Activated CD8-positive, alpha-beta T cell treated with anti-CD3 and anti-CD28 coated beads for 36 hours (primary cell): ENCODE data around the gene LRBA. TPM values are rescaled to one million over a fixed set of nuclear protein-coding genes. Genes with fewer than 3 reads are reported as not detected.

Experiments used
- ATAC-seq: fragments of 200-7000 bp; cut with Tn5 transposase; one replicate; pipeline ENCODE4 v1.10.0; 2021; ENCODE audit warnings: mild to moderate bottlenecking, moderate library complexity
- CTCF ChIA-PET: fragments of 350-600 bp; sonication (Branson Sonifier 250); formaldehyde crosslinking; loops from one replicate; lab custom pipeline; 2021; ENCODE audit warnings: antibody characterized with exemption; lab: Charles Lee
- POLR2A ChIA-PET: fragments of 350-600 bp; sonication (Branson Sonifier 250); formaldehyde crosslinking; loops from one replicate; lab custom pipeline; 2021; ENCODE audit warnings: antibody characterized with exemption; lab: Charles Lee
- DNase-seq: peaks from one replicate; pipeline ENCODE4 v3.0.0-alpha.2; 2020
- H3K27ac Mint-ChIP-seq: one replicate; pipeline ENCODE4 v1.8.0; 2021; ENCODE audit warnings: mild to moderate bottlenecking, mixed read lengths
- H3K27me3 Mint-ChIP-seq: one replicate; pipeline ENCODE4 v1.8.0; 2021; ENCODE audit warnings: mixed read lengths
- H3K36me3 Mint-ChIP-seq: one replicate; pipeline ENCODE4 v1.8.0; 2021; ENCODE audit warnings: low read depth, mixed read lengths
- H3K4me1 Mint-ChIP-seq: one replicate; pipeline ENCODE4 v1.8.0; 2021; ENCODE audit warnings: low read depth, mixed read lengths
- H3K4me3 Mint-ChIP-seq: one replicate; pipeline ENCODE4 v1.8.0; 2021; ENCODE audit warnings: mild to moderate bottlenecking, moderate library complexity, mixed read lengths
- H3K9me3 Mint-ChIP-seq: one replicate; pipeline ENCODE4 v1.8.0; 2021; ENCODE audit warnings: mixed read lengths
- intact Hi-C: fragments of 100-400 bp; cut with micrococcal nuclease; formaldehyde crosslinking; loops from one replicate; pipeline ENCODE4 v1.10.0; 2022
- total RNA-seq, 2 experiments: library from RNA; stranded (reverse); gene quantifications; one replicate each; pipeline ENCODE4 v1.2.3, GENCODE V29; 2021
- TF ChIP-seq, protein P1 (sequence below): fragments of 200-600 bp; IDR thresholded peaks from one replicate; pipeline ENCODE4 v1.8.0; 2022; ENCODE audit warnings: antibody characterized with exemption, mild to moderate bottlenecking

Gene LRBA
- total RNA-seq, 2 experiments from 2014 or later, result 48.1 to 52.5 TPM

DNA sequence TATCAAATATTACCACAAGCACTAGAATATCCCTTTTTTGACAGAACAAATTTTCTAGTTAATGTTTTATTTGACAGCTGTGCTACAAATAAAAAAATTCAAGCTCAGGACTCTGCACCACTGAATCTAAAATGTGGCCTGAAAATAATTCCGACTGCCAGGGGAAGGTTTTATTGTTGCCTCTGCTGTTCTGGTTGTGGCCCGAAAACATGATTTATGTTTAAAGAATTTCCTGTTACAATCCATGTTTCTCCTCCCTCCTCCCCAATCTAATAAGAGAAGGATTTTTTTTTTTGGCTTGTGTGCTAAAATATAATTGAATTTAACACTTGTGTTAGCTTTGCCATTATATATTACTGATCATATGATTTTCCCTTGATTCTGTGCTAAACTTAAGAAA lies 709.1 kb downstream of the LRBA start:
- intact Hi-C loops, result no loop called here
- POLR2A ChIA-PET, result no interaction called here
- CTCF ChIA-PET, result interaction anchor here (0.7 kb wide), 1 partner anchor 561 kb away, joined by 3 read pairs; no protein-coding TSS in a partner anchor
- TF ChIP-seq, protein P1, sequence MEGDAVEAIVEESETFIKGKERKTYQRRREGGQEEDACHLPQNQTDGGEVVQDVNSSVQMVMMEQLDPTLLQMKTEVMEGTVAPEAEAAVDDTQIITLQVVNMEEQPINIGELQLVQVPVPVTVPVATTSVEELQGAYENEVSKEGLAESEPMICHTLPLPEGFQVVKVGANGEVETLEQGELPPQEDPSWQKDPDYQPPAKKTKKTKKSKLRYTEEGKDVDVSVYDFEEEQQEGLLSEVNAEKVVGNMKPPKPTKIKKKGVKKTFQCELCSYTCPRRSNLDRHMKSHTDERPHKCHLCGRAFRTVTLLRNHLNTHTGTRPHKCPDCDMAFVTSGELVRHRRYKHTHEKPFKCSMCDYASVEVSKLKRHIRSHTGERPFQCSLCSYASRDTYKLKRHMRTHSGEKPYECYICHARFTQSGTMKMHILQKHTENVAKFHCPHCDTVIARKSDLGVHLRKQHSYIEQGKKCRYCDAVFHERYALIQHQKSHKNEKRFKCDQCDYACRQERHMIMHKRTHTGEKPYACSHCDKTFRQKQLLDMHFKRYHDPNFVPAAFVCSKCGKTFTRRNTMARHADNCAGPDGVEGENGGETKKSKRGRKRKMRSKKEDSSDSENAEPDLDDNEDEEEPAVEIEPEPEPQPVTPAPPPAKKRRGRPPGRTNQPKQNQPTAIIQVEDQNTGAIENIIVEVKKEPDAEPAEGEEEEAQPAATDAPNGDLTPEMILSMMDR, result no peak
- Mint-ChIP-seq H3K9me3 (peaks cover 1% of the 10 kb centered on the region), H3K27me3 (no peaks in the 10 kb centered on the region), H3K4me3 (no peak overlapping the region), H3K27ac (no peak overlapping the region), H3K4me1 (peaks cover 9% of the 10 kb centered on the region), H3K36me3 (peaks cover 6% of the 10 kb centered on the region)
- DNase-seq, result no peak
- ATAC-seq, result no peak

DNA sequence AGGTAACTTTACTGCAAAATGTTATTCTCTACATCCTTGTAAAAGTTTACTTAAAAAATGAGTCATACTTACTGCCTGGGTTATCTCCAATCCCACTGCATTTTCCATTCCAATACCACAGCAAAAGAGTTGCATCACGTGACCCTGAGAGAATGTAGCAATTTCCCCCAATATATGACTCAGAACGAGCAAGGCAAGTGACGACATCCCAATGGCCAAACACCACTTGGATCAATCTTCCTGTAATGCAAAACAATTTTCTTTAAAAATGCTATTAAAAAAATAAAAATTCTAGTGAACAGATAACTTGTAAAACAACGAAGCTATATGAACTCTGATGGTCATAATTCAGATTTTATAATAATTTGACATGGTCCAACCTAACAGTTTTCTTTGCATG lies 712.5 kb downstream of the LRBA start:
- peak; percentile 47 for DNase-seq
- peak; percentile 51 for ATAC-seq
- CTCF ChIA-PET, result interaction anchor here (1.1 to 1.9 kb wide), 2 partner anchors 16 to 565 kb away, joined by 5 to 7 read pairs; no protein-coding TSS in a partner anchor
- intact Hi-C loops, result no loop called here
- Mint-ChIP-seq H3K4me1 (peaks cover 10% of the 10 kb centered on the region), H3K4me3 (no peak overlapping the region), H3K27ac (peak overlapping the region; percentile 49), H3K36me3 (peaks cover 6% of the 10 kb centered on the region), H3K9me3 (peaks cover 1% of the 10 kb centered on the region), H3K27me3 (no peaks in the 10 kb centered on the region)
- TF ChIP-seq, protein P1, result no peak
- POLR2A ChIA-PET, result no interaction called here

DNA sequence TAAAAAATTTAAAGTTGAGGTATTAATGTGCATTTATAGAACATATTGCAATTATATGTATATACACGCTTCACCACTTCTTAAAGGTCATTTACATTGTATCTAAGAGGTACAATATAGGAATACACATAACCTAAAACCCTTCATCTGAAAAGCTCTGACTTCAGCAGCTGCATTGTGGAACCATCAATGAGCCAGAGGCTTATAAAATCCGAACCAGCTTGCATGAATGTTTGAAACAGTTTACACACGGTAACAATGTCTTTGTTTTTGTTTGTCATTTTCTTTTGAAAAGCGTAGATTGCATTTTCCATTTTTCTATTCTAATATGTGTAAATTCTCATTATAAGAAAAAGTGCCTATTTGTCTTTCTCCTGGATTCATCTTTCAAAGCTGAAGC lies 715.3 kb downstream of the LRBA start:
- intact Hi-C loops, result loop anchor here (5.0 kb wide), 1 partner anchor 567 kb away; no protein-coding TSS in a partner anchor
- ChIA-PET POLR2A (no interaction called here), CTCF (interaction anchor here (1.3 kb wide), 1 partner anchor 567 kb away, joined by 8 read pairs; no protein-coding TSS in a partner anchor)
- no peak overlapping the region for H3K4me3 Mint-ChIP-seq
- no peak for ATAC-seq
- TF ChIP-seq, protein P1, result no peak
- H3K9me3 Mint-ChIP-seq, result peaks cover 1% of the 10 kb centered on the region
- peaks cover 10% of the 10 kb centered on the region for H3K4me1 Mint-ChIP-seq
- H3K36me3 Mint-ChIP-seq, result peaks cover 6% of the 10 kb centered on the region
- no peaks in the 10 kb centered on the region for H3K27me3 Mint-ChIP-seq
- no peak for DNase-seq
- H3K27ac Mint-ChIP-seq, result no peak overlapping the region

DNA sequence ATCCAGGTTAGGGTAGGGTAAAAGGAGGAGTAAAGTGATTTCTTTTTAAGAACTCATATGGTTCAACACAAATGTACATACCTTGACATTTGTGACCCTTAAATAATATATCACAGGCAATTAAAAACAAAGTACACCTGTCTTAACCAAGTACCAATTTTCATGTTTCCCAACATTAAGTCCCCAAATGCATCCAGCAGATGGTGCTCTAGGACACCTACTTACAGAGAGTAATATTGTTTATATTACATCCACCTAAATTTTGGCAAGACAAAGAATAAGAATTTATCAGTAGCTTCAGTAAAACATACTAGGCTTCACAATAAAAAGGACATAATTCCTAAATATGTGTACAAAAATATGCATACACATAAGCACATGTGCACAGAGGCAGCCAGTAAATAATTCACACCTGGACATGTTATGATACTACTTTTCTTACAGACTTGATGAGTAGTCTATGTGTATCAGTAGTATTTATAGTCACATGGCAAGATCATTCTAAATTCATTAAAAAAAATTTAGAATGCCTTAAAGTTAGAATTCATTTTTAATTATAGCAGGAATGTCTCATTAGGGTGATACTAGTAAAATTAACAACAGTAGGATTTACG lies 717.1 kb downstream of the LRBA start:
- no peaks in the 10 kb centered on the region for H3K27me3 Mint-ChIP-seq
- peak; percentile 71 for DNase-seq
- H3K4me3 Mint-ChIP-seq, result no peak overlapping the region
- H3K4me1 Mint-ChIP-seq, result peaks cover 10% of the 10 kb centered on the region
- TF ChIP-seq, protein P1, result peak; percentile 73
- ATAC-seq, result no peak
- POLR2A ChIA-PET, result no interaction called here
- H3K36me3 Mint-ChIP-seq, result peaks cover 4% of the 10 kb centered on the region
- CTCF ChIA-PET, result interaction anchor here (0.6 to 4.1 kb wide), 8 partner anchors 10 to 570 kb away, joined by 3 to 31 read pairs (median 4); no protein-coding TSS in a partner anchor
- no peak overlapping the region for H3K27ac Mint-ChIP-seq
- peaks cover 1% of the 10 kb centered on the region for H3K9me3 Mint-ChIP-seq
- intact Hi-C loops, result loop anchor here (5.0 kb wide), 1 partner anchor 569 kb away; no protein-coding TSS in a partner anchor

DNA sequence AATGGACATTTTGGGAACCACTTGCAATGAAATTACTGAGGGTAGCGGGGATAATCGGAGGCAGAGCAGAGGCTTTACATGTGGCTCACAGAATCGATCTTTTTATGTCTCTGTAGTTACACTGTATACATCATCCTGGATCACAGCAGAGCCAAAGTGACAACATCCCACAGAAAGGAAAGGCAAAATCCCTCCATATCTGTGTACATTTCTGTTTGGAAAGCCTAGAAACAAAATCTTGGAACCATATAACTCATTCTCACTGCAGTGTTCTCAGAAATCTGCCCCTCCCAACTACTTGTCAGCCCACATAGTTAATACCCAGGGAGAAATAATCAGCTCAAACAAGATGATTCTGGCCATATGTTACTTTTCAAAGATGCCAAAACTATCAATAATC lies 725.2 kb downstream of the LRBA start:
- Mint-ChIP-seq H3K27me3 (no peaks in the 10 kb centered on the region), H3K9me3 (peaks cover 4% of the 10 kb centered on the region), H3K27ac (no peak overlapping the region), H3K36me3 (peaks cover 12% of the 10 kb centered on the region), H3K4me1 (no peaks in the 10 kb centered on the region), H3K4me3 (no peak overlapping the region)
- CTCF ChIA-PET, result no interaction called here
- intact Hi-C loops, result no loop called here
- no peak for DNase-seq
- TF ChIP-seq, protein P1, result no peak
- POLR2A ChIA-PET, result no interaction called here
- no peak for ATAC-seq
